HepG2 (cell line): ENCODE results near the gene RANBP3.

Experiments
- CTCF ChIP-seq: sonication (generic); formaldehyde crosslinking; IDR thresholded peaks from 2 replicates; pipeline ENCODE4 v1.5.0; 2020; ENCODE audit warnings: mild to moderate bottlenecking, missing genetic modification reagents, moderate library complexity
- E2F1 ChIP-seq: sonication (generic); formaldehyde crosslinking; IDR thresholded peaks from 2 replicates; pipeline ENCODE4 v1.5.0; 2020; ENCODE audit warnings: missing genetic modification reagents
- FOXP1 ChIP-seq, 2 experiments: fragments of 450-650 bp in 1 of 2; IDR thresholded peaks; 2 replicates each; pipeline ENCODE4 v1.6.1; 2017 to 2018; ENCODE audit warnings: antibody characterized with exemption in 1 of 2
- HDAC2 ChIP-seq: sonication (generic); formaldehyde crosslinking; IDR thresholded peaks from 2 replicates; pipeline ENCODE4 v1.4.0; 2020; ENCODE audit warnings: missing genetic modification reagents
- HDAC6 ChIP-seq: fragments of 200-600 bp; sonication (generic); IDR thresholded peaks from 2 replicates; pipeline ENCODE4 v1.7.0; 2017; ENCODE audit warnings: mild to moderate bottlenecking, antibody characterized with exemption, low read length, low read depth
- IRF2 ChIP-seq: IDR thresholded peaks from 2 replicates; pipeline ENCODE4 v1.6.1; 2018; ENCODE audit warnings: missing genetic modification reagents, missing compliant biosample characterization
- KLF16 ChIP-seq, 2 experiments: sonication (generic) in 1 of 2; formaldehyde crosslinking in 1 of 2; IDR thresholded peaks; 2 replicates each; pipeline versions ENCODE4 v1.6.1 to v1.8.0; 2016 to 2023; ENCODE audit warnings: missing genetic modification reagents in 2 of 2, missing compliant biosample characterization in 1 of 2
- MAFF ChIP-seq: IDR thresholded peaks from 2 replicates; pipeline ENCODE4 v1.6.1; 2011; ENCODE audit warnings: low read depth, low read length, improper control_type of control experiment
- NFYC ChIP-seq: IDR thresholded peaks from 2 replicates; pipeline ENCODE4 v1.6.1; 2016; ENCODE audit warnings: missing genetic modification reagents, missing compliant biosample characterization
- PBX3 ChIP-seq: sonication (generic); formaldehyde crosslinking; IDR thresholded peaks from 2 replicates; pipeline ENCODE4 v1.8.1; 2023; ENCODE audit warnings: missing genetic modification reagents, inconsistent platforms, borderline replicate concordance
- ZKSCAN1 ChIP-seq: fragments of 150-350 bp; IDR thresholded peaks from 2 replicates; pipeline ENCODE4 v1.6.1; 2014; ENCODE audit warnings: low read length
- ZNF3 ChIP-seq: IDR thresholded peaks from 2 replicates; pipeline ENCODE4 v1.7.0; 2017; ENCODE audit warnings: inconsistent platforms
- ZNF510 ChIP-seq: sonication (generic); formaldehyde crosslinking; IDR thresholded peaks from 2 replicates; pipeline ENCODE4 v1.4.0; 2020; ENCODE audit warnings: low read depth, mild to moderate bottlenecking, missing genetic modification reagents

- TF ChIP-seq HDAC2 (CRISPR knock-in tag) (no peak), PBX3 (CRISPR knock-in tag) (no peak), ZKSCAN1 (no peak), MAFF (no peak), E2F1 (CRISPR knock-in tag) (no peak), HDAC6 (no peak), ZNF510 (no peak), ZNF3 (CRISPR knock-in tag) (no peak), KLF16 (CRISPR knock-in tag; IDR thresholded peaks at IDR 0.05) (no peak), NFYC (no peak), CTCF (no peak), IRF2 (CRISPR knock-in tag) (no peak), FOXP1 (IDR thresholded peaks at IDR 0.05) (no peak), FOXP1 (CRISPR knock-in tag; IDR thresholded peaks at IDR 0.05) (no peak)
Observed at GRCh38 chr19:6023085-6023682, 45.2 kb upstream of the RANBP3 start.
